HCT116 (cell line): ENCODE results near the gene IER3. TPM values are rescaled to one million over a fixed set of nuclear protein-coding genes. Genes with fewer than 3 reads are reported as not detected.

Experiments
- ATAC-seq: fragments of 200-7000 bp; cut with Tn5 transposase; 2 replicates; pipeline ENCODE4 v1.9.1; 2020; ENCODE audit warnings: mild to moderate bottlenecking, moderate library complexity
- BruUV-seq: library from RNA; stranded (reverse); fragments of 400-500 nt; replicated peaks from 2 replicates; lab custom pipeline; 2021; lab: Mats Ljungman, UMichigan
- CTCF ChIA-PET: fragments of 300-600 bp; sonication (Branson Sonifier 250); formaldehyde crosslinking; loops from one replicate; lab custom pipeline; 2021; ENCODE audit warnings: antibody characterized with exemption; lab: Charles Lee
- POLR2A ChIA-PET: fragments of 300-600, 350-600 bp; sonication (Branson Sonifier 250); formaldehyde crosslinking; loops from one replicate; lab custom pipeline; 2021; ENCODE audit warnings: antibody characterized with exemption; lab: Charles Lee
- RAD21 ChIA-PET, 2 experiments: fragments of 300-600 bp; sonication (Branson Sonifier 250); formaldehyde crosslinking; loops; one replicate each; lab custom pipeline; 2023; ENCODE audit warnings: low total read pairs in 2 of 2; ENCODE audit not compliant: uncharacterized antibody in 2 of 2, unreplicated experiment in 2 of 2, low non-redundant PET in 1 of 2; lab: Charles Lee
- DNase-seq: peaks from one replicate; pipeline ENCODE4 v3.0.0-alpha.2; 2010; ENCODE audit warnings: low read depth, low spot score
- H2AFZ ChIP-seq: fragments of 200-600 bp; shearing (Covaris generic), sonication (generic); 2 replicates; pipeline ENCODE4 v1.6.1; 2017; ENCODE audit warnings: low read depth, mixed run types, mixed read lengths, antibody characterized with exemption, low read length; ENCODE audit not compliant: poor library complexity, severe bottlenecking
- H3K27ac ChIP-seq: 2 replicates; pipeline ENCODE4 v1.5.1; 2012; ENCODE audit warnings: low read depth, low read length
- H3K27me3 ChIP-seq: fragments of 200-600 bp; sonication (generic); 2 replicates; pipeline ENCODE4 v1.6.1; 2016; ENCODE audit warnings: mixed run types, low read length, mixed read lengths; ENCODE audit not compliant: insufficient read depth
- H3K36me3 ChIP-seq, 2 experiments: fragments of 200-500 bp in 1 of 2; fragments of 200-600 bp in 1 of 2; sonication (Bioruptor generic) in 1 of 2; sonication (generic) in 1 of 2; 2 replicates each; pipeline versions ENCODE4 v1.5.1 to v1.6.1; 2014 to 2016; ENCODE audit warnings: low read length in 2 of 2, inconsistent platforms in 1 of 2, mixed read lengths in 1 of 2, mixed run types in 1 of 2; ENCODE audit not compliant: insufficient read depth in 2 of 2, control insufficient read depth in 1 of 2
- H3K4me1 ChIP-seq, 2 experiments: fragments of 200-600 bp in 1 of 2; sonication (generic) in 1 of 2; 2 replicates each; pipeline versions ENCODE4 v1.5.1 to v1.6.1; 2012 to 2017; ENCODE audit warnings: low read length in 2 of 2, inconsistent platforms in 1 of 2, mild to moderate bottlenecking in 1 of 2, mixed read lengths in 1 of 2, mixed run types in 1 of 2, moderate library complexity in 1 of 2; ENCODE audit not compliant: insufficient read depth in 2 of 2, control insufficient read depth in 1 of 2
- H3K4me2 ChIP-seq: fragments of 200-600 bp; sonication (generic); 2 replicates; pipeline ENCODE4 v1.6.1; 2017; ENCODE audit warnings: mixed run types, low read length, mixed read lengths
- H3K4me3 ChIP-seq, 2 experiments: fragments of 200-600 bp in 1 of 2; sonication (generic) in 1 of 2; replicated peaks in 1 of 2; 2 replicates each; pipeline ENCODE4 v1.5.1; 2011 to 2016; ENCODE audit warnings: low read length in 2 of 2, control low read depth in 1 of 2, low read depth in 1 of 2, mild to moderate bottlenecking in 1 of 2, mixed read lengths in 1 of 2, mixed run types in 1 of 2
- H3K79me2 ChIP-seq: fragments of 200-600 bp; sonication (generic); 2 replicates; pipeline ENCODE4 v1.6.1; 2017; ENCODE audit warnings: mild to moderate bottlenecking, mixed run types, low read length, moderate library complexity, mixed read lengths; ENCODE audit not compliant: insufficient read depth
- H3K9ac ChIP-seq: fragments of 200-600 bp; sonication (generic); 2 replicates; pipeline ENCODE4 v1.6.1; 2016; ENCODE audit warnings: low read length, mixed read lengths
- H3K9me2 ChIP-seq: fragments of 200-600 bp; sonication (generic), shearing (Covaris generic); 2 replicates; pipeline ENCODE4 v1.6.1; 2017; ENCODE audit warnings: mixed run types, mild to moderate bottlenecking, moderate library complexity; ENCODE audit not compliant: insufficient read depth
- H3K9me3 ChIP-seq, 2 experiments: fragments of 200-500 bp in 1 of 2; fragments of 200-600 bp in 1 of 2; sonication (Bioruptor generic) in 1 of 2; sonication (generic) in 1 of 2; 2 replicates each; pipeline ENCODE4 v1.6.1; 2014 to 2017; ENCODE audit warnings: low read length in 2 of 2, mixed read lengths in 2 of 2, inconsistent platforms in 1 of 2, low read depth in 1 of 2, mild to moderate bottlenecking in 1 of 2, mixed run types in 1 of 2, moderate library complexity in 1 of 2; ENCODE audit not compliant: control insufficient read depth in 1 of 2, insufficient read depth in 1 of 2
- H4K20me1 ChIP-seq: fragments of 200-600 bp; sonication (generic), shearing (Covaris generic); 2 replicates; pipeline ENCODE4 v1.6.1; 2017; ENCODE audit warnings: mixed run types, mild to moderate bottlenecking, moderate library complexity; ENCODE audit not compliant: insufficient read depth
- CTCF ChIP-seq, 3 experiments: fragments of 200-600 bp in 1 of 3; sonication (generic) in 1 of 3; IDR thresholded peaks in 2 of 3; conservative IDR thresholded peaks in 1 of 3; 2 replicates each; pipeline ENCODE4 v1.5.1; 2012 to 2017; ENCODE audit warnings: low read depth in 2 of 3, low read length in 2 of 3, antibody characterized with exemption in 1 of 3, borderline replicate concordance in 1 of 3, control low read depth in 1 of 3, mild to moderate bottlenecking in 1 of 3, mixed read lengths in 1 of 3, mixed run types in 1 of 3, moderate library complexity in 1 of 3; ENCODE audit not compliant: insufficient read depth in 1 of 3
- EGR1 ChIP-seq: IDR thresholded peaks from 2 replicates; pipeline ENCODE4 v1.6.1; 2012; ENCODE audit warnings: low read depth
- JUND ChIP-seq: IDR thresholded peaks from 2 replicates; pipeline ENCODE4 v1.6.1; 2012
- MAX ChIP-seq: IDR thresholded peaks from 2 replicates; pipeline ENCODE4 v1.6.1; 2012
- RAD21 ChIP-seq: IDR thresholded peaks from 2 replicates; pipeline ENCODE4 v1.6.1; 2012; ENCODE audit warnings: low read depth, mild to moderate bottlenecking
- SIN3A ChIP-seq: IDR thresholded peaks from 2 replicates; pipeline ENCODE4 v1.6.1; 2012; ENCODE audit warnings: low read depth
- SRF ChIP-seq: IDR thresholded peaks from 2 replicates; pipeline ENCODE4 v1.6.1; 2012; ENCODE audit warnings: low read depth
- ZFX ChIP-seq: fragments of 450-650 bp; IDR thresholded peaks from 2 replicates; pipeline ENCODE4 v1.6.1; 2017
- ZNF274 ChIP-seq: fragments of 200-500 bp; sonication (Bioruptor generic); IDR thresholded peaks from 2 replicates; pipeline ENCODE4 v1.6.1; 2014; ENCODE audit warnings: mild to moderate bottlenecking, low read depth, low read length, inconsistent platforms
- intact Hi-C: fragments of 100-400 bp; cut with micrococcal nuclease; formaldehyde crosslinking; loops from 2 replicates; pipeline ENCODE4 v1.10.0; 2022
- total RNA-seq: library from RNA; stranded (reverse); gene quantifications from one replicate; pipeline ENCODE4 v1.2.1, GENCODE V29; 2021; ENCODE audit not compliant: unreplicated experiment
- TF ChIP-seq, protein P1 (sequence below): IDR thresholded peaks from 2 replicates; pipeline ENCODE4 v1.6.1; 2011; ENCODE audit warnings: mild to moderate bottlenecking, low read length, moderate library complexity; ENCODE audit not compliant: insufficient replicate concordance; ENCODE audit errors: extremely low read depth
- TF ChIP-seq, protein P2 (sequence below): IDR thresholded peaks from 2 replicates; pipeline ENCODE4 v1.6.1; 2012

The IER3 gene
- total RNA-seq, 1 experiment from 2014 or later, result 952 TPM

DNA sequence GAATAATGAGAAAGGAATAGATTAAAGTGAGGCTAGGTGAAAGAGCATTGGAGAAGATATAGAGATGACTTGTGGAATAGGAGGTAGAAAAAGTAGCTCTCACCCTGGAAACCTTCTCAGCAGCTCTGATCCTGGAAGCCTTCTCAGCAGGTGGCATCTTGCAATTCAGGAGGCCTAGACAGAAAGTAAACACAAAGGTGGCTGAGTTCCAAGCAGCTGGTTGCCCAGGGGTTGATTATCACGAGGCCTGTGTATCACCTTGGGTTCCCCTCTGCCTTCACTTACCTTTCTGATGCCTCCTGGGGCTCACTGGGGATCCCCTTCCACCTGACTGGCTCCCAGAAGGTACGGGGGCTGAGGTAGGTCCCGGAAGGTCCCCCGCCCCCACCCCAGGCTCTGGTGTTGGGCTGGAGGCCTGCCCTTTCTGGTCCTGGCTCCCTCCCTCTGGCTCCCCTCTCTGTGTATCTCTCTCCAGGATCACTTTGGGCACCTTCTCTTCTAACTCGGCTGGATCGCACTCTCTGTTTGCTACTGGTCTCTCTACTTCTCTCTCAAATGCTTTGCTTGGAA is 37.0 kb downstream of the IER3 start:
- ChIA-PET RAD21 (no interaction called here), POLR2A (interaction anchor here (1.6 kb wide), 1 partner anchor 10 kb away, joined by 7 read pairs; the partner anchor contains the start of gene MDC1), CTCF (no interaction called here)
- H3K36me3 ChIP-seq, result peaks cover 10 to 12% of the 10 kb centered on the region in 2 experiments
- H2AFZ ChIP-seq, result no peak overlapping the region
- intact Hi-C loops, result no loop called here
- H3K27me3 ChIP-seq, result no peaks in the 10 kb centered on the region
- ATAC-seq (peak; percentile 25; the same call in 1 of the 2 replicates), DNase-seq (no peak)
- H3K79me2 ChIP-seq, result no peaks in the 10 kb centered on the region
- H3K4me3 ChIP-seq, result no peak overlapping the region
- no peak overlapping the region for H3K9ac ChIP-seq
- H3K4me2 ChIP-seq, result no peak overlapping the region
- H3K27ac ChIP-seq, result no peak overlapping the region
- H3K4me1 ChIP-seq, result peaks cover 4 to 10% of the 10 kb centered on the region in 2 experiments; a peak in 3 of 4 replicates
- TF ChIP-seq CTCF (IDR thresholded peaks at IDR 0.05 in 2 of 3, conservative IDR thresholded peaks at IDR 0.05 in 1 of 3; ENCODE audit: borderline replicate concordance in 1 of 3, insufficient read depth in 1 of 3, low read depth in 2 of 3, low read length in 2 of 3), result no peak
- TF ChIP-seq ZNF274, result no peak
- no peak for TF ChIP-seq EGR1
- TF ChIP-seq, protein P1, sequence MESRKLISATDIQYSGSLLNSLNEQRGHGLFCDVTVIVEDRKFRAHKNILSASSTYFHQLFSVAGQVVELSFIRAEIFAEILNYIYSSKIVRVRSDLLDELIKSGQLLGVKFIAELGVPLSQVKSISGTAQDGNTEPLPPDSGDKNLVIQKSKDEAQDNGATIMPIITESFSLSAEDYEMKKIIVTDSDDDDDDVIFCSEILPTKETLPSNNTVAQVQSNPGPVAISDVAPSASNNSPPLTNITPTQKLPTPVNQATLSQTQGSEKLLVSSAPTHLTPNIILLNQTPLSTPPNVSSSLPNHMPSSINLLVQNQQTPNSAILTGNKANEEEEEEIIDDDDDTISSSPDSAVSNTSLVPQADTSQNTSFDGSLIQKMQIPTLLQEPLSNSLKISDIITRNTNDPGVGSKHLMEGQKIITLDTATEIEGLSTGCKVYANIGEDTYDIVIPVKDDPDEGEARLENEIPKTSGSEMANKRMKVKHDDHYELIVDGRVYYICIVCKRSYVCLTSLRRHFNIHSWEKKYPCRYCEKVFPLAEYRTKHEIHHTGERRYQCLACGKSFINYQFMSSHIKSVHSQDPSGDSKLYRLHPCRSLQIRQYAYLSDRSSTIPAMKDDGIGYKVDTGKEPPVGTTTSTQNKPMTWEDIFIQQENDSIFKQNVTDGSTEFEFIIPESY, result no peak
- TF ChIP-seq SIN3A, result no peak
- TF ChIP-seq, protein P2, sequence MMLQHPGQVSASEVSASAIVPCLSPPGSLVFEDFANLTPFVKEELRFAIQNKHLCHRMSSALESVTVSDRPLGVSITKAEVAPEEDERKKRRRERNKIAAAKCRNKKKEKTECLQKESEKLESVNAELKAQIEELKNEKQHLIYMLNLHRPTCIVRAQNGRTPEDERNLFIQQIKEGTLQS, result no peak
- no peak for TF ChIP-seq ZFX
- no peak for TF ChIP-seq JUND
- TF ChIP-seq MAX, result no peak
- no peak for TF ChIP-seq RAD21
- no peak for TF ChIP-seq SRF
- BruUV-seq, result no TSS peak
- H4K20me1 ChIP-seq, result no peaks in the 10 kb centered on the region
- no peaks in the 10 kb centered on the region for H3K9me3 ChIP-seq
- no peaks in the 10 kb centered on the region for H3K9me2 ChIP-seq
